Liver (tissue), 9 donors: ENCODE results near the gene MYB. TPM values are rescaled to one million over a fixed set of nuclear protein-coding genes. Genes with fewer than 3 reads are reported as not detected.

ENCODE experiments used
- DNase-seq: peaks from one replicate; pipeline ENCODE4 v3.0.0-alpha.2; 2017; ENCODE audit warnings: low spot score
- H3K27ac ChIP-seq, 2 donors: one replicate each; pipeline ENCODE4 v1.7.0; 2013; ENCODE audit warnings: inconsistent platforms in 2 of 2, low read length in 2 of 2, control low read depth in 1 of 2, low read depth in 1 of 2, mild to moderate bottlenecking in 1 of 2
- H3K27me3 ChIP-seq, 4 donors: one replicate each; pipeline versions ENCODE4 v1.6.1 to v1.7.0; 2013; ENCODE audit warnings: low read length in 3 of 4, inconsistent platforms in 1 of 4, mild to moderate bottlenecking in 1 of 4, moderate library complexity in 1 of 4; ENCODE audit not compliant: control insufficient read depth in 4 of 4, insufficient read depth in 4 of 4
- H3K36me3 ChIP-seq, 4 donors: one replicate each; pipeline versions ENCODE4 v1.6.1 to v1.7.0; 2013; ENCODE audit warnings: low read length in 3 of 4, mild to moderate bottlenecking in 3 of 4, low read depth in 1 of 4, moderate library complexity in 1 of 4; ENCODE audit not compliant: control insufficient read depth in 4 of 4, insufficient read depth in 3 of 4
- H3K4me1 ChIP-seq, 4 donors: one replicate each; pipeline versions ENCODE4 v1.6.1 to v1.7.0; 2013; ENCODE audit warnings: low read length in 3 of 4, mild to moderate bottlenecking in 3 of 4, moderate library complexity in 1 of 4; ENCODE audit not compliant: control insufficient read depth in 4 of 4, insufficient read depth in 4 of 4
- H3K4me3 ChIP-seq, 3 donors: one replicate each; pipeline versions ENCODE4 v1.6.1 to v1.7.0; 2013; ENCODE audit warnings: low read length in 3 of 3, control low read depth in 1 of 3, low read depth in 1 of 3, mild to moderate bottlenecking in 1 of 3
- H3K9ac ChIP-seq, 2 donors: one replicate each; pipeline ENCODE4 v1.7.0; 2013; ENCODE audit warnings: low read length in 2 of 2, mild to moderate bottlenecking in 2 of 2, moderate library complexity in 2 of 2, control low read depth in 1 of 2, low read depth in 1 of 2
- H3K9me3 ChIP-seq, 4 donors: one replicate each; pipeline versions ENCODE4 v1.6.1 to v1.7.0; 2013; ENCODE audit warnings: low read length in 3 of 4; ENCODE audit not compliant: control insufficient read depth in 4 of 4
- ATF3 ChIP-seq: IDR thresholded peaks from 2 replicates; pipeline ENCODE4 v1.6.1; 2016; ENCODE audit warnings: antibody characterized with exemption
- CTCF ChIP-seq: fragments of 150-350 bp; IDR thresholded peaks from 2 replicates; pipeline ENCODE4 v1.5.1; 2017; ENCODE audit warnings: improper control_type of control experiment, low read depth, low read length; ENCODE audit not compliant: missing input control
- FOXA1 ChIP-seq: IDR thresholded peaks from 2 replicates; pipeline ENCODE4 v1.6.1; 2016; ENCODE audit warnings: antibody characterized with exemption
- GABPA ChIP-seq, 2 donors: IDR thresholded peaks in 1 of 2; conservative IDR thresholded peaks in 1 of 2; 2 replicates each; pipeline ENCODE4 v1.6.1; 2016; ENCODE audit warnings: antibody characterized with exemption in 2 of 2, mild to moderate bottlenecking in 1 of 2, moderate library complexity in 1 of 2
- HNF4A ChIP-seq, 2 donors: conservative IDR thresholded peaks; 2 replicates each; pipeline ENCODE4 v1.6.1; 2016; ENCODE audit warnings: antibody characterized with exemption in 2 of 2, mild to moderate bottlenecking in 2 of 2
- HNF4G ChIP-seq: IDR thresholded peaks from 2 replicates; pipeline ENCODE4 v1.6.1; 2016; ENCODE audit warnings: antibody characterized with exemption
- NR2F2 ChIP-seq: IDR thresholded peaks from 2 replicates; pipeline ENCODE4 v1.6.1; 2016; ENCODE audit warnings: antibody characterized with exemption
- RAD21 ChIP-seq, 2 donors: IDR thresholded peaks; 2 replicates each; pipeline ENCODE4 v1.6.1; 2016; ENCODE audit warnings: antibody characterized with exemption in 2 of 2, mild to moderate bottlenecking in 2 of 2
- REST ChIP-seq: IDR thresholded peaks from 2 replicates; pipeline ENCODE4 v1.6.1; 2016; ENCODE audit warnings: antibody characterized with exemption, mild to moderate bottlenecking
- RXRA ChIP-seq, 2 donors: IDR thresholded peaks; 2 replicates each; pipeline ENCODE4 v1.6.1; 2017 to 2018; ENCODE audit warnings: antibody characterized with exemption in 2 of 2, mild to moderate bottlenecking in 1 of 2
- SP1 ChIP-seq: IDR thresholded peaks from 2 replicates; pipeline ENCODE4 v1.6.1; 2018; ENCODE audit warnings: antibody characterized with exemption, mild to moderate bottlenecking
- YY1 ChIP-seq: IDR thresholded peaks from 2 replicates; pipeline ENCODE4 v1.6.1; 2016; ENCODE audit warnings: antibody characterized with exemption, mild to moderate bottlenecking
- WGBS: extraction: QIAGEN DNeasy Blood & Tissue Kit; methylation state at CpG from one replicate; pipeline ENCODE4 v1.1.7; 2013; 5-methylcytosine and 5-hydroxymethylcytosine counted together
- polyA plus RNA-seq, 2 donors: library from polyadenylated mRNA; stranded (reverse) in 1 of 2; unstranded in 1 of 2; fragments of 200-250 nt in 1 of 2; fragments of >200 nt in 1 of 2; fragmentation: Nextera tagmentation in 1 of 2; extraction: Ambion mirVana in 1 of 2; gene quantifications; one replicate each; pipeline versions ENCODE4 v1.2.1 to v1.2.3, GENCODE V29; 2013 to 2015
- total RNA-seq, 2 donors: library from RNA; depleted of rRNA; stranded (reverse); fragments of >200 nt; gene quantifications; one replicate each; pipeline ENCODE4 v1.2.3, GENCODE V29; 2014
- donor health status: healthy.
- donor health status: healthy.
- donor health status: healthy.
- donor health status: healthy.
- donor health status: healthy.

The MYB gene
- total and polyA plus RNA-seq, 4 donors, result 0.08 to 19.8 (median 0.11) TPM

GRCh38 chr6:135202836-135203235 is 21.7 kb downstream of the MYB start:
- DNase-seq, result no peak
- TF ChIP-seq RXRA (IDR thresholded peaks at IDR 0.05), result no peak
- no peak for TF ChIP-seq NR2F2
- no peak for TF ChIP-seq GABPA (IDR thresholded peaks at IDR 0.05 in 1 of 2, conservative IDR thresholded peaks at IDR 0.05 in 1 of 2)
- no peak for TF ChIP-seq HNF4A (conservative IDR thresholded peaks at IDR 0.05)
- no peak for TF ChIP-seq REST
- TF ChIP-seq ATF3, result no peak
- TF ChIP-seq RAD21 (IDR thresholded peaks at IDR 0.05), result no peak
- TF ChIP-seq YY1, result no peak
- TF ChIP-seq SP1, result no peak
- TF ChIP-seq FOXA1, result no peak
- 92% methylated on average over 1 of the region's 1 CpG for WGBS

GRCh38 chr6:135204951-135205350 is 23.8 kb downstream of the MYB start:
- no peak overlapping the region for H3K27ac ChIP-seq
- WGBS, result 95% methylated on average over 4 of the region's 4 CpGs

More at GRCh38 chr6:135202836-135203235, 21.7 kb downstream of the MYB start:
- H3K9me3 ChIP-seq, result no peaks in the 10 kb centered on the region
- H3K9ac ChIP-seq, result no peak overlapping the region
- no peaks in the 10 kb centered on the region for H3K27me3 ChIP-seq
- no peaks in the 10 kb centered on the region for H3K4me1 ChIP-seq
- no peak overlapping the region for H3K4me3 ChIP-seq
- no peaks in the 10 kb centered on the region for H3K36me3 ChIP-seq
- no peak overlapping the region for H3K27ac ChIP-seq

More at GRCh38 chr6:135204951-135205350, 23.8 kb downstream of the MYB start:
- Histone ChIP-seq H3K9ac (no peak overlapping the region), H3K9me3 (no peaks in the 10 kb centered on the region), H3K4me1 (no peaks in the 10 kb centered on the region), H3K36me3 (no peaks in the 10 kb centered on the region), H3K4me3 (no peak overlapping the region), H3K27me3 (no peaks in the 10 kb centered on the region)
- TF ChIP-seq CTCF, result no peak
- no peak for TF ChIP-seq HNF4G
- TF ChIP-seq SP1, result no peak
- DNase-seq, result no peak
